Measurements from ENCODE around the gene C3orf20.

DNA sequence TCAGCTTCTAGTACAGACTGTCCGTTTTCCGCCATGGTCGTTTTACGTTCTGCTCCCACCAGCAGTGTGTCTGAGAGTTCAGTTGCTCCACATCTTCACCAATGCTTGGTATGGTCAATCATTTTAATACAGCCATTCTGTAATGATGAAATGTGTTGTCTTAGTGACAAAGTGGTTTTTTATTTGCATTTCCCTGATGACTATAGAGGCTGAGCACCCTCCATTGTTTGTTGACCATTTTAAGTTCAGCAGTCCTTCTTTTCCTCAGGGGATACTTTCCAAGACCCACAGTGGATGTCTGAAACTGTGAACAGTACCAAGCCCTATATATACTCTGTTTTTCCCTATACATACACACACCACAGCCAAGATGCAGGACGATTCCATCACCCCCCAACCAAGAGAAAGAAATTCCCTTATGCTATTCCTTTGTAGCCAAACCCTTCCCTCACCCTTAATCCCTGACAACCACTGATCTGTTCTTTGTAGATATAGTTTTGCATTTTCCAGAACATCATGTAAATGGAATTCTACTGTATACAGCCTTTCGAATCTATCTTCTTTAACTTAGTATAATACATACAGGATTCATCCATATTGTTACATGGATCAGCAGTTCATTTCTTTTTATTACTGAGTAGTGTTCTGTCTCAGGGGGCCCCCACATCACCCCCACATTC lies 55.9 kb downstream of the C3orf20 start:
- TF ChIP-seq EZH2 (IDR thresholded peaks at IDR 0.05; ENCODE audit: insufficient read depth, poor library complexity, severe bottlenecking) (no peak), EZH2phosphoT487 (IDR thresholded peaks at IDR 0.05; ENCODE audit: insufficient read depth, low read depth) (no peak)

All from GM23248 (cell line).